Forelimb muscle (tissue), 1 donor: ENCODE results near the gene RUNX1. TPM values are rescaled to one million over a fixed set of nuclear protein-coding genes. Genes with fewer than 3 reads are reported as not detected.

Source experiments
- DNase-seq: peaks from one replicate; pipeline ENCODE4 v3.0.0-alpha.2; 2013; ENCODE audit warnings: low read depth
- polyA plus RNA-seq: library from polyadenylated mRNA; unstranded; fragments of 120-200 nt; gene quantifications from one replicate; pipeline ENCODE4 v1.2.1, GENCODE V29; 2013; ENCODE audit not compliant: insufficient read length

The RUNX1 gene
- polyA plus RNA-seq, 1 donor: 5.3 TPM

DNA sequence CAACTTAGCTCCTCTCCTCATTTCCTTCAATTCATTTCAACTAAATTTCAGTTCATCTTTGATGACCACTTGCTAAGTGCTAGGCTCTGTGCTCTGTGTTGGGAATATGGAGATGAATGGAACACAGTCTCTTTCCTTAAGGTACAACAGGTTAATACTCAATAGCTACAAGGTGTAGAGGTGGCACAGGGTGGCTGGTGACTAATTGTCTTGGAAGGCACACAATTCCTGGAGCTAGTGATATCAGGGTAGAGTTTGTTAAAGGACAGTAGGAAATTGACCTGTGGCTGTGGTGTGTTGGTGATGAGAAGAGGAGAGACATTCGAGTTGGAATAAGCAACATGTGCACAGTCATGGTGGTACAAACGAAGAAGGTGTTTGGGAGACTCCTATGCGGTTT is 124.9 kb downstream of the RUNX1 start:
- DNase-seq: no peak

DNA sequence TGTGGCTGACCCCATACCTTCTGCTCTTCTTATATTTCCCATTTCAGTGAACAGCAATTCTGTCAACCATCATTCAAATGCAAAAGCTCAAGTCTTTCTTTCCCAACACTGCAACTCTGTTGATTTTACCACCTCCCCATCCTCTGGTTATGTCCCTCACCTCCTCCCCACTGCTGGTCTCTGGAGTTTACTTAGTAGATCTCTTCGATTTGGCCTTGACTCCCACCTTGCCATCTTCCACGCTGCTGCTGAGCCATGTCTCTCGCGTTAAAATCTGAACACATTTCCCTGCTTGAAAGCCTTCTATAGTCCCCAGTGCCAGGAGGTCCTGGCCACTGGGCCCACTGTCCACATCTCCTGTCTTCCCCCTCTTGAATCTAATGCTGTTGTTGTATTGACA is 125.5 kb downstream of the RUNX1 start:
- no peak for DNase-seq

DNA sequence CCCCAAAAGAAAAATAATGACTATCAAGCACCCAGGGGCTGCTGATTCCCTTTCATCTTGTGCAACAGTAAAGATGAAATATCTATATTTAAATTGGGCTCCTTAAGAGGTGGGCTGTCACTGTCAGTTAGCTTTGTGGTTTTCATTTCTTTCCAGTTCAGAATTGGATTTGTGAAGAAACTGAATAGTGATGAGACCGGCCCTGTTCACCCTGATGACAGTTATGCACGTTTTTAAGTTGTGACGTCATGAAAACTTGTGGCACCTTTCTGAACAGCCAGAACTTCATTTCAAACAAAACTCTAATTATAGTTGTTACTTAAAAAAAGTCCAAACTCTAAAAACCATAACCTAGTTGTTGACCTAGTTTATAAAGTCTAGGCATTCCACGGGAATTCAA is 125.9 kb downstream of the RUNX1 start:
- no peak for DNase-seq

DNA sequence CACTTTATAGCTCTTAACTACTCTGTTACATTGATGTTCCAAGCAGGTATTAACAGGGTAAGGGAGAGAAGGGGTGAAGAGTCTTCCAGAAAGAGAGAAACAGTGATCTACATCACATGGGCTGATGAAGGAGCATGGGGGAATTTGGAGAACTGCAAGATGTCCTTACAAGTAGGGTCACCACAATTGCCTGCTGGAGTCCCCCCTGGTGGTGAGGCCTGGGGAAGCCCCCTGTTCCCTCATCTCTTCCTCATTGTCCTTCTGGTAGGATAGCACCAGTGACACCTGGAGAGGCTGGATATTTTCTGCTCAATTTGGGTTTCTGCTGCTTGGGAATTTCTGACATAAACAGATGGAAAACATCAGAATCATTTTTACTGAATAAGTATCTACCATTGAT is 126.6 kb downstream of the RUNX1 start:
- no peak for DNase-seq

DNA sequence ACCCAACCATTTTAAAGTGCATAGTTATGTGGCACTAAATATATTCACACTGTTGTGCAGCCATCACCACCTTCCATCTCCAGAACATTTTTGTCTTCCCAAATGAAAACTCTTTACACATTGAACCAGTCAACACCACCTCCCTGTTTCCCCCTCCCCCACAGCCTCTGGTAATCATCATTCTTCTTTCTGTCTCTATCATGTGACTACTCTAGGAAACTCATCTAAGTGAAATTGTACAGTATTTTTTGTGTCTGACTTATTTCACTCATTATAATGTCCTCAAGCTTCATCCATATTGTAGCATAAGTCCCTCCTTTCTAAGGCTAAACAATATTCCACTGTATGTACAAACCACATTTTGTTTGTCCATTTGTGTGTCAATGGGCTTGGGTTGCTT is 128.0 kb downstream of the RUNX1 start:
- DNase-seq: no peak

DNA sequence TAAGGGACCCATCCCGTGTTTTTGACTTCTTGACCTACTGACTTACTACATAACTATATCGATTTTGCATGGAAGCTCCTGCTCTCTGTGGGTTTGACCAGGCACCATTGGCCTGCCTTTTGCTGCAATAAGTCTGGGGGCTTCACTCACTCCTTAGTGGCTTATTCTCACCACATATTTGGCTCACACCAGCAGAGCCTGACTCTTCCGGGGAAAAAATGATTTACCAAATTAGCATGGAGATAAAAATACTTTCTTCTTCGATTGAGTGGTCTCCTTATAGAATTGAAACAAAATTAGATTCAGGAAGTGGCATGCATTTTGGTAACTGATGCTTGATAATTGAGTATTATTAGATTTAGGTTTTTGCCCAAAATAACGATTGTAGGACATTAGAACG is 129.7 kb downstream of the RUNX1 start:
- no peak for DNase-seq

DNA sequence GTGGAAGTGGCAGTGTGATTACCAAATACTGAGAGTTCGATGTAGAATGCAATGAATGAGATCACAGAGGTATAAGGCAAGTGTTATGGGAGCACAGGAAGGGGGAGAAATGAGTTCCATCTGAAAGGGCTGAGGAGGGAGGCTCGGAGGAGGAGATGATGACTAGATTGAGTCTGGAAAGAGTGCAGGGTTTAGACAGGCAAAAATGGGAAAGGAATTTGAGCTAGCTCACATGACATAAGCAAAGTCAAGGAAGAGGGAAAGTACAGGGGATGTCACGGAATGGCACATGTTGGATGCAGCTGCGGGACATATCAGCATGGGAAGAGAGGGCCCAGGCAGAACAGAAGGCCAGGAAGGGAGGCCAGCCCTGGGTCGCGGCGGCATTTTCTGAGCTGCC is 132.7 kb downstream of the RUNX1 start:
- DNase-seq: no peak

DNA sequence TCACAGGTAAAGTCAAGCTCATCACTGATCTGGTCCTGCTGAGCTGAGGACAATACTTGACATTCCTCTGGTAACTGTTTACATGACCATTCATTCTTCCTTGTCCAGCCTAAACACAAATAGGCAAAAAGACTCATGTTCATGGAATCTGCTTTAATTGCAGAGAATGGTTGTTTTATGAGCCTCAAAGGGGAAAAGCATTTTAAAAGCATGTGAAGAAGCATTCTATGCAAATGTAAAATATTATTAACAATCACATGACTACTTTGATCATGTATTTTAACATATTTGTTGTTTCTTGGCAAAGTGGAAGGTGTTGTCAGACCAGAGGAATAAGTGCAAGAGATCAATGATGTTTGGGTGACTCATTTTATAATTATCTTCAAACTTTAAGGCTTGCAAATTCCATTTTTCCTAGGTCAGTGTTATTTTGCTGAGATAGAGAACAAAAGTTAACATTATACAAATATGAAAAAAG is 133.7 kb downstream of the RUNX1 start:
- DNase-seq: no peak

DNA sequence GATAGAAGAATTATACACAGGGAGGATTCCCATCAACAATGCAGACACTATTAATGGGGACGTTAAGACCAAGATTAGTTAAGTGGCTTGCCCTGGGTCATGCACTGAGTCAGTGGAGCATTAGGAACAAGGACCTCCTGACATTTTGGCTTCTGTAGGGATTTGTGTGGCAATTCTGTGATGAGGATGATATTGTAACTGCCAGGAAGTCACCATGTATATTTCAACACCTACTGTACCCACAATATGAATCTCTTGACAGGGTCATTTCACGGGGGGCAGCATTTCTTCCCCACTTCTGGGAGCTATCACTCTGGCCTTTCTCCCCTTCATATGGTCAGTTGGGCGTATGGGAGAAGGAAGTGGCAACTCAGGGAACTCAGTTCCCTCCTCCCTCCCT is 134.9 kb downstream of the RUNX1 start:
- no peak for DNase-seq

DNA sequence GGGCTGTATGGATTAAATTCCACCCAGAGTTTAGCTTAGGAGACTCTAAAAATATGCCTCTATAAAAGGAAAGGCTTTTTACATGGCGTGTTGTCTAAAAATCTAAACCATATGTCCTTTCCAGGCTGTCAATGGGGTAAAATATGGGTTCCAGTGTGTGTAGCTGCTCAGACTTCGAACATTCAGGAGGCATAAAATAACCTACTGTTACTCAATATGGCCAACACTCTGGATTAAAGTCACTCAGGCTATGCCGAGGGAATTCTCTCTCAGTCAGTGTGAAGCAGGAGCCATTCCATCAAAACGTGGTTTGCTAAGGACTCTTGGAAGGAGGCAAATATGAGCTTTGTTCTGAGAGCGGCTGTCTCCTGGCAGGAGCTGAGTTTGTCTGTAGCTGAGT is 135.3 kb downstream of the RUNX1 start:
- DNase-seq: no peak

DNA sequence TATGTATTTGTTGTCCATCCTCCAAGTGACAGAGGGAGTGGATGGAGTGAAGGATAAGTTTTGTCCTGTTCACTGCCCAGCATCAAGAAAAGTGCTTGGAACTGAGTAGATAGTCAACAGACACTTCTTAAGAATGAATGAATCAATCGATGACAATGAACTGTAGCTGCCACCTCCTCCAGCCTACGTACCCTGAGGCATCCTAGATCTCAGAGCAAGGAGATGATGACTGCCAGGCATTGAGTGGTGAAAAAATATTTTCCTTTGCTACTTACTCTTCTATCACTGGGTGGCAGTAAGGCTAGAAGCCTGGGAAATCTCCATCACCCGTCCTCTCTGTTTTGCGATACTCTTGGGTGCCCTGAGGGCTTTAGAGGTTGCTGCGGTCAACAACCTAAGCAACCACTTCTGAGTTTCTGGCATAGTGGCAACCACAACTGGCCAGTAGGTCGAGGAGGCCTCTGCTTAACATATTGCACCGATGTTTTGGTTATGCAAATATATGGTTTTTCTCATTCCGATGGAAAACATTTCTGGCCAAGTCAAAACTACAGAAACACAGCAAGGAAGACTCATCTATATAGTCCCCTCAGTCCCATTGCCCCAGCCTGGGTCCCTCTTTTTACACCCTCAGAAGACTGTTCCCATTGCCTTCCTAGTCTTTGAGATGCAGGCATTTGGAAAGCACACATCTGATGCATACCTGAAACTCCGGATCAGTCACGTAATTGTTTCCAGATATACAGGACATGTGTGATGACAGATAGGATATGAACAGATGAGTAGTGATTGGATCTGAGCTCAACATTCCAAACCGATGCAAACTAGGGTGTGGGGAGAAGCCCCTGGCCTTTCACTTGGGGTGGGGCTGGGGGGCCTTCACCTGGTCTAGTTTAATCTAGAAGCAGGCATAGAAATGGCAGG is 136.8 kb downstream of the RUNX1 start:
- DNase-seq: no peak

DNA sequence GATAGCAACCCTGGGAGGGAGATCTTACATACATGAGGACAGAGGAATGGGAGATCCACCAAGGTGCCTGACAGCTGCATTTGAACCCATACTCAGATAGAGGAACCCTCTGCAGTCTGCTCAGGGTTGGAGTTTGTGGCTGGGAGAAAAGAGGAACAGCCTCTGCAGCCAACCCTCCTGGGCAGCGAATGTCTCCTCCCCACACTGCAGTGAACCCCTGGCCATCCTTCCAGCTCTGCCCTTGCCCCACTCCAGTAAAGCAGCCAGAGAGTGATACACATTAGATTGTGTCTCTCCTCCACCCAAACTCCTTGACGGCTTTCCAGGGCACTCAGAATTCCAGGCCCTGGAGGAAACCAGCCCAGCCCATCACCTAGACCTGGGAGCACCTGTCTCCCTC is 137.7 kb downstream of the RUNX1 start:
- DNase-seq: no peak

DNA sequence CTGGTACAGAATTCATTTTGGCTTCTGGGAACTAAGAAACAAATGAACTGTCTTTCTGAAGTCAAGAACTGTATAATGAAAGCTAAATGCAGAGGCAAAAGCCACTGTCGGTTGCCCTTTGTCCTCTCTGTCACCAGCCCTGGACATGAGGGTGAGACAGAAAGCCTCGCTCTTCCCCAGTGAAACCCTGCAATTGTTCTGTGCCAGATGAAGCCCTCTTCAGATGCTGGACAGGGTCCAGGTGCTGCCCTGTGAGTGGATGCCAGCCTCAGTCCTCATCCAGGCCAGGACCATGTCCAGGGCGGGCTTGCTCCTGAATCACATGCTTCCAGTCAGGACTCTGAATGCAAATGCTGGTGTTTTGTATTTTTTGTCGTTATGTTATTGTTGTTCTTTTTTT is 138.7 kb downstream of the RUNX1 start:
- no peak for DNase-seq

DNA sequence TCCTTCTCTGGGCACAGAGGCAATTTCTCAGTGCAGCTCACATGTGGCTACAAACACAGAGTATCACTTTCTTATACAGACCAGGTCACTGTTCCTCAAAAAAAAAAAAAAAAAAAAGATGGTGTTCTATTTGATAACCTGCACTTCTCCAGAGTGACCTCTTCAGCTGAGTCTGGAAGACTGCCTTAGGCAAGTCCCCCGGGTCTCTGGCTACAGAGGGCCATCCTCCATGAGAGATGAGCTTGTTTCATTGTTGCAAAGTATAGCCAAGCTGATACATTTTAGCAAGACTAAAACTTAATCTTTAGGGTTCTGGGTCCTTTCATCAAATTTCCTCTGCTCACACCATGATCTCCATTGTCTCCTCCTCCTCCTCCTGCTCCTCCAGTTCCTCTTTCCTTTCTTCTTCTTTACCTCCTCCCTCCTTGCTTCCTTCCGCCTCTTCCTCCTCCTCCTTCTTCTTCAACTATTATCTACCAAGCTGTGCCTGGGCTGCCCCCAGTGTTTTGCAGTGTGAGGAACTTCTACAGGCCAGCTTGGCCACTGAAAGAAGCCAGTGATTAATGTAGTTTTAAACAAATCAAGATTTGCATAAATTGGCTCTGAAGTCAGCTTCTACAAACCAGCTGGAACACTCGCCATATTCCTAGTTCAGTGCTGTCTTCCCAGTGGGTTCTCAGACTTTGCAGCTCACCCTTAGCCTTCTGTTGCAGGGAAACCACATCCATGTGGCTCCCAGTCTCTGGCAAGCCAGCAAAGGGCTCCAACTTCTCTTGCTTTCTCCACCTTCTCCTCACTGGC is 139.4 kb downstream of the RUNX1 start:
- no peak for DNase-seq

DNA sequence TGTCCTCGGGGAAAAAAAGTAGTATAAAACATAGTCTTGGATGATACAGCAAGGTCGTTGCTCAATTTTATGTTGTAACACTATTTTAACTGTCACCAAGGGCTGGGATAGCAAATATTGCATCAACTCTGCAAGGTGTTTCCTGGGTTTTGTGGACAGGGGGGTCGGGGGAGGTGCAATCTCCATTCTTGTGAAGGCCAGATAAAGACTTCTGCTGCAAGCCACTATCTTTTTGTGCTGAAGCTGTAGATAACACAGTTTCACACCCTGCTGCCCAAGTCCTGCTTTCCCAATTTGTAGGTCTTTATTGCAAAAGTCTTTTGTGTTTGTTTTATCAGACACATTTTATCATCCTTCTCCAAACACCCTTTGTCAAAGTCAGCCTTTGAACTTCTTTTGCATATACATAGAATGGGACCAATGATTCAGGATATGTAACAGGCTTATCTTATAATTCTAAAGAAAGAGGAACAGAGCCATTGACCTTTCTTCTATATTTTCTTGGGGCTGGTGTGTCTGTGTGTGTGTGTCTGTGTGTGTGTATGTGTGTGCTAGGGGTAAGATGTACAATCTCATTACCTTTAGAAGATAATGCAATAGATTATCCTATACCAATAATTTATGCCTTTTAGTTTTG is 140.6 kb downstream of the RUNX1 start:
- DNase-seq: no peak

DNA sequence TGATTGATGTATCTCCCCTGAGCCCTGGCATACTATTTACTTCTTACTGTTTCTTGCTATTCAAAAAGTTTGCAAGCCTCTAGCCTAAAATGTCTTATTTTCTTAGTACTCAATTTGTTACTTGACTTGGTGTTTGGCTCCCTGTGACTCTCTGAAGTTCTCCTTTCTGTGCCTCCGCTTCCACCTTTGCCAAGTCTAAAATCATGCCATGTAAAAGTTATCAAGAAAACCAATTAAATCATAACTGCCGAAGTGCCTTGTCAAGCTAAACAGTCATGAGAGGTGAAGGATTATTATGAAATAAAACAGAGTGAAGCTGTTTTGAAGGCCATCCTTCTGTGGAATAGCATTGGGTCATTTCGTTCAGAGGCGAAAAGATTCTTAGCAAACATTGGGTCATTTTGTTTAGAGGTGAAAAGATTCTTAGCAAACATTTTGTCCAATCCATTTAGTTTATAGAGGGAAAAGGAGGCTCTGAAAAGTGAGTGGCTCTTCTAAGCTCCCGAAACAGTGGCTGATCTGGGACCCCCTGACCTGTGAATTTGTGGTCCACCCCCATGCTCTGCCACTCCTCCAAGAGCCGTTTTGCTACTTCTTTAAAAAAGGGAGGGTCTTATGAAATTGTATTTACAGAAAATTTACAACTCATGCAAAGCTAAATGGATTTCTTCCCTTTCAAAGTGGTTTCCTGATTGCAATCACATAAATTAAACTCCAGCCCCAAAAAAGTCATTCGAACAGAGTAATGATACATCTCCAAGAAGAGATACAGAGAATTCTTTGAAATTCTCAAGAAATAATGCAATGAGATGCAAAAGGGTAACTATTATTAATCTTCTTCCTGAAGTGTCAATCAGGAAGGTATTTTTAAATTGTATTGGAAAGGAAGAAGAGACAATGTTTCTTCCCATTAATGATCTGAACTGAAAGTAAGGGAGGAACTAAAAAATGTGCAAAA is 141.4 kb downstream of the RUNX1 start:
- no peak for DNase-seq

DNA sequence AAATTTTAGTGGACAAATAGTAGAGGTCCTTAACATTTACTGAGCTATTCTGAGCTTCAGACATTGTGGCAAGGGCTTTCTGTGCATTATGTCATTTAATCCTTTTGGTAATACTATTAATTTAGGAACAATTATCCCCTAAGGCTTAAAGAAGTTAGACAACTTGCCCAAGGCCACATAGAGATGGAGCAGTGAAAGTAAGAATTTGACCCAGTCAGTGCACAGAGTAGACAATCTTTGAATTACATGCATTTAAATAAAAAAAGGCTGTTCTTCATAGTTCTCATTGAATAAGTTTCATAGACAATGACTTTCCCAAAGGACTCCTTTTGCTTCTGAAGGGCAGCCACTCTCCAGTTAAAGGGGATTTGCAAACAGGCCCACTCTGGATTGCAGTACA is 142.7 kb downstream of the RUNX1 start:
- DNase-seq: no peak

DNA sequence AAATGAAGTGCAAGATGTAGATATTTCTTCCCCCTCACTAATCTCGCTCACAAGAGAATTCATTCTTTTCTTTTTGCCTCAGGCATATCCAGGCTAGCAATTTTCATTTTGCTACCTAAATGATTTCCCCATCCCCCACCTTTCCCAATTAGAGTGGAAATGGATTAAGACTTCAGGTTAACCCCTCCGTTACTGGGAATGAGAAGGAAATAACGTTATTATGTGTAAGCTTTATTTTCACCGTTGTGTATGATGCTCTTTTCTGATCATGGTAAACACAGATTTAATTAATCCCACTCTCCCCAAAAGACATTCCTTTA is 143.9 kb downstream of the RUNX1 start:
- DNase-seq: no peak

DNA sequence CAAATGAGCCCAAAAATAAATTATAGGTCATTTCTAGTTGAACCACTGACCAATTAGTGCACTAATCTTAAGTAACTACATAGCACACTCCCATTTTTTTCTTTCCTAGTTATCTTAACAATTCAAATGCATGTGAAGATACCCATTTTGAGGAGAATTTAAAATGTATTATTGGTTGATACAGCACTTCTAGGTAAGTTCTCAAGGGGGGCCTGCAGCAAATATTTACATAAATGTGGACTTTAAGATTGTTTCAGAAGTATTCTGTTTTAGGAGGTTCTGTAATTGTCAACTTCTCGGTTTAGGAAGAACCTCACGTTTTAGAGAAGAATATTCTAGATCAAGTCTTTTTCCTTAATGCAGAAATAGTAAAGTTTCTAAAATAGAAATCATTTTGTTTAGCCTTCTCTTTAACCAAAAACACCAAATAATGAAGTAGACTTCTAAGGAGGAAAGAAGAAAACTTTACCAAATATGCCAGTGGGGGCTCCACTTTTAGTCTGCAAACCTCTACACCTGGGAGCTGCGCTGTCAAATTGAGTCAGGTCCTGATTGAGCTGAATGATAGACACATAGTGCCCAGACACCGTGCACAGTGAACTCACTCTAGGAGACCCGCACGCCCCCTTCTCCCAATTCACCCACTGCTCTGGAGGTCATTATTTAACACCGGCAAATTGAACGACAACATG is 144.4 kb downstream of the RUNX1 start:
- DNase-seq: no peak

DNA sequence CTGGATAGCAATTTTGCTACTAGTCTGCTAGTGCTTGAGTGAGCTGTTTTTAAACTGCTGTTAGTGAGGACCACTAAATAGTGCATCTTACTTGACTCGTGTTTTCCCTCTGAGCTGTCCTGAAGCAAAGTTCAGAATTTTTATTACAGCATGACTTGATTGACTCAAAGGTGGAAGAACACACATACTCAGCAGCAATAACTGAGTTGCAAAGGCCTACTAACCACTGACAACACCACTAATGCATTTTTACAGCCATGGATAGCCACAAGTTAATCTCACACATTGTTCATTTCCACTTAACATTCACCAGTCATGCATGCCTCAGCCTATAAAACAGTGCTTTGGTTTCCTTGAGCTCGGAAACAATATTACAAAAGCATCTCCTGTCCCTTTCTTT is 148.7 kb downstream of the RUNX1 start:
- DNase-seq: no peak

DNA sequence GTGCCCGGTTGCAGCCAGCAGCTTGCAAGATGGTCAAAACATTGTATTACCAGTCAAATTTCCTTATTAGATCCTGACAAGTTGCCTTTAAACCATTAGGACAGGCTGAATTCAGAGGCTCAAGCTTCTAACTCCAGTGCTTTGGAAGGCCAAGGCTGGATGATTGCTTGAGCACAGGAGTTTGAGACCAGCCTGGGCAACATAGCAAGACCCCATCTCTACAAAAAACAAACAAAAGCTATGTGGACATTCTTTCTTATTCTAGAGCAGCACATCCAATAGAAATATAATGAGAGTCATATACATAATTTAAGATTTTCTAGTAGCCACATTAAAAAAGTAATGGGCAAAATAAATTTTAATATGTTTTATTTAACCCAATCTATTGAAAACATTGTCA is 149.3 kb downstream of the RUNX1 start:
- no peak for DNase-seq
